HS-27A (cell line): ENCODE results near the gene PPIP5K2.
"Not testable (repeated sequence)": the region's sequence is repeated elsewhere in the genome, so short reads cannot be mapped to it uniquely, and the experiment has no call there.

Source experiments
- DNase-seq: peaks from one replicate; pipeline ENCODE4 v3.0.0-alpha.2; 2012; ENCODE audit warnings: low read depth, missing footprints

Gene PPIP5K2

DNA sequence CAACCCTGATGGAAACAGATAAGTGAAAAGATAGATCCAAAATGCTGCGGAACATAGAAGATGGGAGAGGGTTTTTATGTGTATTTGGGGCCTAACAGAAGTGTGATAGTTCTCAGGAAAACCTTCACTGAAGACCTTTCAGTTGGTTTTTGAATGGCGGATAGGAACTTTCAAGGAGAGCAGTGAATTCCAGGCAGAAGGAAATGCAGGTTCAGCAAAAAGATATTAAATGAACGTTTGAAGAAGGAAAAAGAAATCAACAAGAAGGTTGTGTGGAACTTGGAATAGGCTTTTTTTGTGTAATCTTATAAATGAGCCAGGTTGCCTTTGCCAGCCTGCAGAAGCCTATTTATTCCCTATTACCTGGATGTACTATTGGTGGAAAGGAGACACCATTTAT, 2.1 kb downstream of the PPIP5K2 start:
- no peak for DNase-seq

DNA sequence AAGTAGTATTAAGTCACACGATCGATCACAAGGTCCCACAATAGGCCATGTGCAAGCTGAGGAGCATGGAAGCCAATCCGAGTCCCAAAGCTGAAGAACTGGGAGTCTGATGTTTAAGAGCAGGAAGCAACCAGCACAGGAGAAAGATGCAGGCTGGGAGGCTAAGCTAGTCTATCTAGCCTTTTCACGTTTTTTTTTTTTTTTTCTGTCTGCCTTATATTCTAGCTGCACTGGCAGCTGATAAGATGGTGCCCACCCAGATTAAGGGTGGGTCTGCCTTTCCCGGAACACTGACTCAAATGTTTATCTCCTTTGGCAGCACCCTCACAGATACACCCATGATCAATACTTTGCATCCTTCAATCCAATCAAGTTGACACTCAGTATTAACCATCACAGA, 6.5 kb downstream of the PPIP5K2 start:
- no peak for DNase-seq

DNA sequence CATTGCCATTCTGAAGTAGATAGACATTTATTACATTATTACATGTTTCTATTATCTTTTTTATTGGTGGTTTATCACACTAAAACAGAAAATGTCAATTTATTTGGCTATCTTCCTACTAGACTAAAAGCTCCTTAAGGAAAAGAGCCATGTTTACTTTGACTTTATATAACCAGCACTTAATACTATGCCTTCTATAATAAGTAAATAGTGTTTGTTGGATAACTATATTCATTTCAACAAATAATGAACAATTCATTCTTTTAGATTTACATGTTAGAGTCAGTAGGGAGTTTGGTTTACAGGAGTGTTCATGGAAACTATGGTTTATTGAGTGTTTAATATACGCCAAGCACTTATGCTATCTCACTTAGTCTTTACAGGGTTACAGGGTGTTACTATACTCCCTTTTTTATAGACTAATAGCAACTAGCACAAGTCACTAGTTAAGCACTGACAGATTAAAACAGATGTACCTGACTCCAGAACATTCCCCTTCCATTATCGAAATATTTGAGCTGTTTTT, 7.3 kb downstream of the PPIP5K2 start:
- DNase-seq: no peak

DNA sequence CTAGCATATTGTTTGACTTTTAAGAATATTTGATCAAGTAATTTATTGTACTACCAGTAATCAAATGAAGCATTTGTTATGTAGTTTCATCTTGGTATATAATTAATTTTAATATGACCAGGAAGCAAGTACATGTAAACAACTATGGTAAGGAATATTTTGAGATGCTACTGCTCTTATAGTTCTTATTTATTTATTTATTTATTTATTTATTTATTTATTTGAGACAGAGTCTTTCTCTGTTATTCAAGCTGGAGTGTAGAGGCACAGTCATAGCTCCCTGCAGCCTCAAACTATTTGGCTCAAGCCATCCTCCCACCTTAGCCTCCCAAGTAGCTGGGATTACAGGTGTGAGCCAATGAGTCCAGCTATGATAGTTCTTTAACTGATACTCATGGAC, 8.1 kb downstream of the PPIP5K2 start:
- DNase-seq: no peak

DNA sequence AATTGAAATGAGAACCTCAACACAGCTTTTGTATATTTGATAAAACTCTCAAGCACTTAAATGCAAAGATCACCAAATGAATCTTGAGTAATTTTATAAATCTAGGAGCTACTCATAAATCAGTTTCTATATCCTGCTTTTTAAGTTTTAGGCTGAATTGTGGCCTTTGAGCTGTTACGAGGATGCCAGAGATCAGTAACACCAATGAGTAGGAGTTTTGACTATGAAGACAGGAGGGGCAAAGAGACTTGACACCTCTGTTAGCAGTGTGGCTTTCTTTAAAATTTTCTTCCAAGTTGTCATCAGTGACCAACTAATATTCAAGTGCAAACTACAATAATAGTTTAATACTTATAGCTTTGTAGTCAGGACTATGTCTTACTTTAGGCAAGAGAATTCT, 12.6 kb downstream of the PPIP5K2 start:
- no peak for DNase-seq

DNA sequence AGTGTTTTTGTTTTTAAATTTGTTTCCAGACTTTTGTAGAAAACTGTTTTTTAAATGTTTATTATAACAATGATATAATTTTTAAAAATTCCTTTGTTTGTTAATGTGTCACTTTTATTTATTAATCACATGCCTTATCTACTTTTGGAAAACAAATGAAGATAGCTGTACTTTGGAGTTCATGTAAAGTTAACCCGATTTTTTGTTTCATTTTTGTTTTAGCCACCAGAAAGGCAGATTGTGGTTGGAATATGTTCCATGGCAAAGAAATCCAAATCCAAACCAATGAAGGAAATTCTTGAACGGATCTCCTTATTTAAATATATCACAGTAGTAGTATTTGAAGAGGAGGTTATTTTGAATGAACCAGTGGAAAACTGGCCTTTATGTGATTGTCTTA, 13.1 kb downstream of the PPIP5K2 start:
- DNase-seq: no peak

DNA sequence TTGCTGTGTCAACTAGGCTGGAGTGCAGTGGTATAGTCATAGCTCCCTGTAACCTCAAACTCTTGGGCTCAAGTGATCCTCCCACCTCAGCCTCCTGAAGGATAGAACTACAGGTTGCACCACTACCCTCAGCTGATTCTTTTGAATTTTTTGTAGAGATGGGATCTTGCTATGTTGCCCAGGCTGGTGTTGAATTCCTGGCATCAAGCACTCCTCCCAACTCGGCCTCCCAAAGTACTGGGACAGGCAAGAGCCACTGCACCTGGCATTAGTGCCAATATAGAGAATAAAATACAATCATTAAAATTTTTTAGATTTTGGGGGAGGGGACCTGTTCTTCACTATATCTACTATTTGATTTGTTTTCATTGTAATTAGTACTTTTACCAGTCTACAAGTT, 15.4 kb downstream of the PPIP5K2 start:
- no peak for DNase-seq

DNA sequence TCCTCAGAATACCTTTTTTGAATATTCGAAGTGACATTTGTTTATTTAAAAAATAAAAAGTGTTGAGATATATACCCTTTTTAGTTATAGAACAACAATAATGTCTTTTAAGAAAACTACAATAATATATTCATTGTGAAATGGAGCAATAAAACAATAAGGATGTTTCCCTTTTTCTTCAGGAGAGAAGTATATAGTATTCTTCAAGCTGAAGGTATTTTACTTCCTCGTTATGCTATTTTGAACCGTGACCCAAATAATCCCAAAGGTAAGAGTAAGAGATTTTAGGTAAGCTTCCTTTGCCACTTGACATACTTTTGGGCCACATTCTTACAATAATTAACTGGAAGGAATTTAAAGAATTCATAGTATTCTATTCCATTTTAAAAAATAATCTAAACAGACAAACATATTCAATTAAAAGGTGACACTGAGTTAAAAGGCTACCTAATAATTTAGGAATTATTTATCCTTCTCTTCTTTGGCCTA, 18.1 kb downstream of the PPIP5K2 start:
- DNase-seq: no peak

DNA sequence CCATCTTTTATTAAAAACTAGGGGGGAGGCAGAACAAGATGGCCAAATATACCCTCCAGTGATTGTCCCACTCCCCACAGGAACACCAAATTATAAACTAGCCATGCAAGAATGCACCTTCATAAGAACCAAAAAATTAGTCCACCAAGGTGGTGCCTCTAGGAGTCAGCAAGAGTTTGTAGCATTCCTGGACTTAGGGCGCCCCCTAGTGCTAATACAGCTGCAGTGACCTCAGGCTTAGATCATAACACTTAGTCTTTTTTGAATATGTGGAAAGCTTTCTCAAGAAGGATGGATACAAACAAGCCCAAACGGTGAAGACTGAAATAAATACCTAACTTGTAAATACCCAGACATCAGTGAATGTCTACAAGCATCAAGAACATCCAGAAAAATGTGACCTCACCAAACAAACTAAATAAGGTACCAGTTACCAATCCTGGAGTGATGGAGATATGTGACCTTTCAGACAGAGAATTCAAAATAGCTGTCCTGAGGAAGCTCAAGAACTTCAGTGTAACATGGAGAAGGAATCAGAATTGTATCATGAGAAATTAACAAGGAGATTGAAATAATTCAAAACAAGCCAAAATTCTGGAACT, 19.3 kb downstream of the PPIP5K2 start:
- DNase-seq: peak; percentile 20

DNA sequence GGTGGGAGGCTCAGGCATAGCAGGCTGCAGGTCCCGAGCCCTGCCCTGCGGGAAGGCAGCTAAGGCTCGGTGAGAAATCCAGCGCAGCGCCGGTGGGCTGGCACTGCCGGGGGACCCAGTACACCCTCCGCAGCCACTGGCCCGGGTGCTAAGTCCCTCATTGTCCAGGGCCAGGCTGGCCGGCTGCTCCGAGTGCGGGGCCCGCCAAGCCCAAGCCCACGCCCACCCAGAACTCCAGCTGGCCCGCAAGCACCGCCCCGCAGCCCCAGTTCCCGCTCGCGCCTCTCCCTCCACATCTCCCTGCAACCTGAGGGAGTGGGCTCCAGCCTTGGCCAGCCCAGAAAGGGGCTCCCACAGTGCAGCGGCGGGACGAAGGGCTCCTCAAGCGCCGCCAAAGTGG, 22.0 kb downstream of the PPIP5K2 start:
- not testable (repeated sequence) for DNase-seq

DNA sequence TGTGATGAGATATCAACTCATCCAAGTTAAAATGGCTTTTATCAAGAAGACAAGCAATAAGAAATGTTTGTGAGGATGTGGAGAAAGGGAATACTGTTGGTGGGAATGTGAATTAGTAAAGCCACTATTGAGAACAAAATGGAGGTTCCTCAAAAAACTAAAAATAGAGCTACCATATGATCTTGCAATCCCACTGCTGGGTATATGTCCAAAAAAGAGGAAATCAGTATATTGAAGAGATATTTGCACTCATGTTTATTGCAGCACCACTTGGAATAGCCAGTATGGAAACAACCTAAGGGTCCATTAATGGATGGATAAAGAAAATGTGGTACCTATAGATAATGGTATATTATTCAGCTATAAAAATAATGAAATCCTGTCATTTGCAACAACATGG, 25.1 kb downstream of the PPIP5K2 start:
- no peak for DNase-seq

DNA sequence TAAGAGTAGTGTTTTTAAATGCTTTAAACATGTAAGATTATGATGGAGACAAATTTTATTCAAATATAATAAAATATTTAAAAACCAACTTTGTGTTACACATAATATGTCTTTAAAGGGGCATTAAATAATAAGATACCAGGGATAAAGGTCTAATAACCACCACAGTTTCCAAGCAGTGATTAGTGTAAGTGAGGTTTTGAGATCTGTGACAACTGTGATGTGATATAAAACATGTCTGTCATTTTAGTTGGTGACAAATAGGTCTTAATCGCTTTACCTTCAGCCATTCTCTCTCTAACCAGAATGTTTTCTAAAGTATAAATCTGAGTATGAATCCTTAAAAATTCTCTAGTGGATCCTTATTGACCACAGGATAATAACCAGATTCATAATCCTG, 28.1 kb downstream of the PPIP5K2 start:
- no peak for DNase-seq

DNA sequence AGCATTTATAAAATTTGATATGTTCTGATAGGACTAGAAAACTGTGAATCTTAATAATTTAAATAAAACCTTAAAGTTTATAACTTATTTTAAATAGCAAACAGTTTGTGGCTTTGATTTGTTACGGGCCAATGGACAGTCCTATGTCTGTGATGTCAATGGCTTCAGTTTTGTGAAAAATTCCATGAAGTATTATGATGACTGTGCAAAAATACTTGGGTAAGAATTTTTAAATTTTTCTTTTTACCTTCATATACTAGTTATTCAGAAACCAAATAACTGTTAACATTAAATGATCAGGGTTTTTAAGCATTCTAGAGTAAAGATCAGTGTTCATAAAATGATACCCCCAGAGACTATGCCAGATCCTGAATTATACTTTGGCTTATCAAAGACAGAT, 31.1 kb downstream of the PPIP5K2 start:
- no peak for DNase-seq

DNA sequence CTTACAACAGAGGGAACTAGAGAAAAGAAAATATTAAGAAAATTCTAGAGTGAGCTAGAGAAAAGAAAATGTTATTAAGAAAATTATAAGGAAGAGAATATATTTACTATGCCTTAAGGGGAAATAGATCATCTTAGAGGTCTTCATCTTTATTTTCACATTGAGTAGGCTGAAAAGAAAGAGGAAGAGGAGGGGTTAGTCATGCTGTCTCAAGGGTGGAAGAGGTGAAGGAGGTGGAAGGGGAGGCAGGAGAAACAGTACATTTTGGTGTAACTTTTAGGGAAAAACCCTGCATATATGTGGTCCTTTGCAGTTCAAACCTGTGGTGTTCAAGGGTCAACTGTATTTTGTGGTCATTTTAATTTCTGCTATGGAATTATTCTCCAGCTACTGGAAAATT, 46.6 kb downstream of the PPIP5K2 start:
- no peak for DNase-seq

DNA sequence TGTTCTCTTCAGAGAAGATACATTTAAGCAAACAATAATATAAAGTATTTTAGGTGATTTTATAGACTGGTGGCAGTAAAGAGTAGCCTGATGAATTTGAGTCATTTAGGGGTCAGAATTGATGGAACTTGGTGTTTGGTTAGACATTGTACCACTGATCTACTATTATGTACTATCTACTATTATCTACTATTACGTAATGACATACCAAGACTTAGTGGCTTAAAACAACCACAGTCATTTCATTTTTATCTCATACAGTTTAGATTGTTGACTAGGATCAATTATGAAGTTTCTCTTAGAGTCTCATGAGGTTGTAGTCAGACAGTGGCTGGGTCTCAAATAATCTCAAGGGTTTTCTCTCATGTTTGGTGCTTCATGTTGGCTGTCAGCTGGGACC, 54.0 kb downstream of the PPIP5K2 start:
- no peak for DNase-seq

DNA sequence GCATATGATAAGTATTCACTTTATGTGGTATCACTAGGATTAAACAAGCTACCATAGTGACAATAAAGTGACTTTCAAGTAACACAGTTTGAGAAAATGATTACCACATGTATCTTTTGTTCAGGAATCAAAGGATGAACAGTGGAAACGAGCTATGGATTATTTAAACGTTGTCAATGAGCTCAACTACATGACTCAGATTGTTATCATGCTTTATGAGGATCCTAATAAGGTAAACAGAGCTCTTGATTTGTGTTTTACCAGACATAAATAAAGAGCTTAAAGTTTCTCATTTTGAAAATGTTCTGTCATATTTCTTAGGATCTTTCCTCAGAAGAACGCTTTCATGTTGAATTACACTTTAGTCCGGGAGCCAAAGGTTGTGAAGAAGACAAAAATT, 57.4 kb downstream of the PPIP5K2 start:
- DNase-seq: no peak

DNA sequence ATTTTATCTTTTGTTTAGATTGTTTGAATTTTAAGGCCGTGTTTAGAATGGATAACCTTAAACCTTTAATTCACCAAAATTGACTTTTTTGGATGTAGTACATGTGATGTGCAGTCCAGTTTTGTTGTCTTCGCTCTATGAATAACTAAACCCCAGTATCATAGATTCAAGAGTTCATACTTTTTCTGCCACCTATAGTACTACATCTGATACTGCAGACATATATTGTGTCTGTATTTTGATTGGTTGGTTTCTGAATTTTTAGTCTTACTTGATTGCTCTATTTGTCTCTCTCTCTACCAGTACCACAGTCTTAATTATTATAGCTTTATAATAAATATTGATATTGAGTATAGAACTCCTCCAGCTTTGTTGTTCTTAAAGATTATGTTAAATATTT, 58.1 kb downstream of the PPIP5K2 start:
- DNase-seq: no peak

DNA sequence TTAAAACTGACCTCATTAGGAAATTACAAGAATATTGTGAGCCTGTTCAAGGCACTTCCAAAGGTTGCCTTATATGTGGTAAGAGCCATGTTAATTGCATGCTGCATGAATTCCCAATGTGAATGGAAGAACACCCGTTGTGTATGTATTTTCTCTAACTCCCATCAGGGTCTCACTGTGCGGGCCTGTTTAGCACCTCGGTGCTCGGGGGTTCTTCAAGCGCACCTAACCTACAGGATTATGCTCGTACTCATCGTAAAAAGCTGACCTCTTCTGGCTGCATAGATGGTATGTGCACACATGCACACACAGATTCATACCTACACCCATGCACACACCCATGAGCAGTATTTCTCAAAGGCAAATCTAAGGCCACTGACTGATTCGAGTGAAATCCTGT, 66.1 kb downstream of the PPIP5K2 start:
- no peak for DNase-seq

DNA sequence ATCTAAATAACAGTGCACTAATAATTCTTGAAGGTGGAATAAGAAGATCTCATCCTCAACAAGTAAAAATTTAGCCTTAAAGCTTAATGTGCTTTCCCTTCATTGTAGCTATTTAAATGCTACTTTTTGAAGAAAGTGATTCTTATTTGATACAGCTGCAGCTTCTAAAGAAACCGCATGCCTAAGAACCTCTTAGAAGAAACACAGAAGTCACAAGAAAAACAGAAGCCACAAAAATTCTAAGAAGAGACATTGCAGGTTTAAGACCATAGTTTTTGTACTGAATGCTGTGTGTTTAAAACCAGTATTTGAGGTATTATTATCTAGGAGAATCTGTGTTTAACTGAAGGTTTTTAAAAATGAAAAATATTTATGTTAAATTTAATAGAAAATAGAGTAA, 68.3 kb downstream of the PPIP5K2 start:
- DNase-seq: no peak

DNA sequence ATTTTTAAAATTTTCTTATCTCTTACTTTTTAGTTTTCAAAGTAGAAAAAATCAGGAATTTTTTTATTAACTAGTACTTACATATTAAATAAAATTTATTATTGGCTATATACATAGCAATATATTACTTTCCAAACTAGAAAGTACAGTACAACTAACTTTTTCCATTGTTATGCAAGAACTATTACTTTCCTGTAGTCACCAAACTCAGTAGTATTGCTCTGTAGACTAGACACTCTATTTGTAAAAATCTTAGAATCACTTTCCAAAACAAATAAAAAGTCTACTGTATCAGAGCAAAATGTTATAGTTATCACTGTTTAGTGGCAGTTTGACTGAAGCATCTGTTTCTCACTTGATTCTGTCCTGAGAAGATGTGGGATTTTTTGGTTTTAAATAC, 83.1 kb downstream of the PPIP5K2 start:
- no peak for DNase-seq

DNA sequence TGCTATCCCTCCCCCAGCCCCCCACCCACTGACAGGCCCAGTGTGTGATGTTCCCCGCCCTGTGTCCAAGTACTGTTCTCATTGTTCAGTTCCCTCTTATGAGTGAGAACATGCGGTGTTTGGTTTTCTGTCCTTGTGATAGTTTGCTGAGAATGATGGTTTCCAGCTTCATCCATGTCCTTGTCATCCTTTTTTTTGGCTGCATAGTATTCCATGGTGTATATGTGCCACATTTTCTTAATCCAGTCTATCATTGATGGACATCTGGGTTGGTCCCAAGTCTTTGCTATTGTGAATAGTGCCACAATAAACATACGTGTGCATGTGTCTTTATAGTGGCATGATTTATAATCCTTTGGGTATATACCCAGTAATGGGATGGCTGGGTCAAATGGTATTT, 84.9 kb downstream of the PPIP5K2 start:
- not testable (repeated sequence) for DNase-seq

DNA sequence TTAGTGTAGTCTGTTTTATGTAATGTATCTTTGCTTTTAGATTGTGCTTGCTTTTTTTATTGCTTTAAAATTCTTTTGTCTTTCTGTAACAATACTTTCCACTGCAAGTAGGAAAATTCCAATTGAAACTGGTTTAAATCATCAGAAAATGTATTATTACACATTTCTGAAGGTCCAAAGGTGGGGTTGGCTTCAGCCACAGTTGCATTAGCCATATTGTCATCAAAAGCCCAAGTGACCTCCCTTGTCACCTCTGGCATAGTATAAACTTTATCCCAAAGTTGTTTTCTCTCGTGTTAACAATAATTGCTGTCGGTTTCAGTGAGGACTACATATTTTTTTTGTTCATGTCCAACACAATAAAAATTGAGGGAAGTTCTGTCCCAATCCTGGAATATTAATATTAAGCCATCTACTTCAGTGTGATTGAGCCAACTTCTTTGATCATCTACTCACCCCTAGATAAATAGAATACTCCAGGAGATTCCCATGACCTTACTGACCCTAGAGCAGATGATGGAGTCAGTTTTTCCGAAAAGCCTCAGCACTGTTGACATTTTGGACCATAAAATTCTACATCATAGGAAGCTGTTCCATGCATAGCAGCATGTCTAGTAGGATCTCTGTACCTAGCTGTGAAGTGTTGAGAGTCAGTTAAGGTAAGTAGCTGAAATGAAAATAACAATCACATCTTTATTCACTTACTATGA, 86.0 kb downstream of the PPIP5K2 start:
- no peak for DNase-seq

DNA sequence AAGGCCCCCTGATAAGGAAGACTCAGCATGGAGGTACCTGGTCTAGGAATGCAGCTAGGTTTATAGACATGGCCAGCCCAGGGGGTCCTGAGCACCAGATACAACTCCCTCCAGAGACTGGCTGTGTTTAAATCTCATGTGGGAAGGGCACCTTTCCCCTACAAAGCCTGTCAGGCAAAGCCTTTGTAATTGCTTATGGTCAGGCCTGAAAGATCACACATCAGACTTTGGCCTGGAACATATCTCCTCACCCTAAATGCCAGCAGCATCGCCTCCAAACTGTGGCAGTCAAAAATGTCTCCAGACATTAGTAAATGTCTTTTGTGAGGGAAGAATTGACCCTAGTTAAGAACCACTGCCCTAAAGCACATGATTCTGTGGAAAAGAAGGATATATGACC, 86.9 kb downstream of the PPIP5K2 start:
- DNase-seq: no peak

DNA sequence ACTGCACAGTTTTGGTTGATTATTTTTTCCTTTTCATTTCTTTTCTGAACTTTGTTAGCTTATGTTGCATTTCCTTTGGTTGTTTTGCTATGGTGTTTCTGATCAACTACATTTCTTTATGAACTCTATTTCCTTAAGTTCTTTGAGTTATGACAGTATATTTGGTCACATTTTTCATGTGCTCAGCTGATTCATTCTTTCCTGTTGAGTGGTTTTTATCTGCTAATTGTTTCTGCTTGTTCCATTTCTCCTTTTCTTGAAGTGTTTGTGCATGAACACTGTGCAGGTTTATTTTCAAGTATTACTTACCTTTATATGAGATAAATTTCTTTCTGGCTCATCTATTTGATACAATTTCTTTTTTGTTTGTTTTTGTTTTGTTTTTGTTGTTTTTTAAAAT, 87.6 kb downstream of the PPIP5K2 start:
- DNase-seq: no peak
